ENCODE data around the gene GPNMB.

GPNMB gene

DNA sequence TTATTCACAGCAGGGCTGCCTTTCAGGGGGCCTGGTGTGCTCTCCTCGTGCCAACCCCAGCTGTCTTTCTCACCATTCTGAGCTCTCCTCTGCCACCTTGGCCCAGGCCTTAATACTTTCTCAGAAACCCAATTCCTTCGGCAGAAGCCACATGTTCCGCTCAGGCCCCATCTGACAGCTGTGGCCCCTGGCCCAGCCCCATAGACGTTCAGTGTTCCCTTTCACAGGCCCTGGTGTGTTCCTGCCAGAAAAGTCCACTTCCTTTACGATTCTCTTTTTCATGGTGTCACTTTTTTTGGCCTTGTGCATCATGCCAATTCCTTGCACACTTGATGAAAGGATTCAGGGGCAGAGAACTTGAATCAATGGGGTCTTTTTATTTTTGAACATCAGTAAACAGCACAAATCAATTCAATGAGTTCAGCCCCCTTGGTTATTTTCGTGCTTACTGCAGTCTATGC is 15.9 kb upstream of the GPNMB start:
- DNase-seq (ENCODE audit: low read depth), result no peak

DNA sequence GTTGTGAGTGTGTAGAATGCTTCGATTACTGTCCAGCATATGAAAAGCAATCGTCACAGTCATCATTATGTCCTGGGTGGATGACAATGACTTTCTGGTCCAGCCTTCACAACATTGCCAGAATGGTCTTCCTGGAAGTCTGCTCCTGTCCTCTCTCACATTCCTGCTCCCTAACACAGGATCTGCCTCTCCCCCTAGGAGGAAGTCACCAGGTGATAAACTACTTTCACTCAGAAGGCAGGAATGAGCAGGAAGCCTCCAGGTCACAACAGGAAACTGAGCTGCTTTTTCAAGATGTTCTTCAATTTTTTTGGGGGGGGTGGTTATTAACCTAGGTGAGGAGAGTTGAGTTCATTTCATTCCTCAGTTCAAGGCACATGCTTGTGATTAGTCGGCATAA is 13.6 kb upstream of the GPNMB start:
- DNase-seq (ENCODE audit: low read depth), result no peak

DNA sequence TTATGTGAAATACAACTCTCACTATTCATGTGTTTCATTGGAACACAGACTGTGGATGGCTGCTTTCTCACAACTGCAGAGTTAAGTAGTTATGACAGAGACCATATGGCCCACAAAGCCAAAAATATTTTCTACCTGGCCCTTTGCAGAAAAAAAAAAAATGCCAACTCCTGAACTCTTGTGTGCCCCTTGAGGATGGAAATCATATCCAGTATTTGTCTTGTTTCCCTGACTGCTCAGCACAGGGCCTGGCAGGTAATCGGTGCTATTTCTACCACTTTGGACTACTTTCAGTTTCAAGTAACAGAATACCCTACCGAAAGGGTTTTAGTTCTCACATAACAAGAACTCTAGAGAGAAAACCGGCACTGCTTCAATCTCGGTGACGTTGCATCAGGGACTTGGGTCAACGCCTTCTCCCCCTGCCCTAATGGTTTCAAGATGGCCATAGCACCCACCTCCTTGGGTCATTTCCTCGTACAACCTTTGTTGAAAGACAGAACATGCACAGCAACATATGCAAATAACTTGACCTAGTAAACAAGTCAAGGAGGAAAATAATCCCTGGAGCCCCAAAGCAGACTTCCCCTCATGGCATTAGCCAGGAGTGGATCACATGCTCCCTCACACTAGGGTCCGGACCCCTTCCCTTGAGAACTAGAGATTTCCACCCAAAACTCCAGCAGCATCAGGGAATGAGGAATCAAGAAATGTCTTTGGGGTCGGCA is 11.8 kb upstream of the GPNMB start:
- DNase-seq (ENCODE audit: low read depth), result no peak

DNA sequence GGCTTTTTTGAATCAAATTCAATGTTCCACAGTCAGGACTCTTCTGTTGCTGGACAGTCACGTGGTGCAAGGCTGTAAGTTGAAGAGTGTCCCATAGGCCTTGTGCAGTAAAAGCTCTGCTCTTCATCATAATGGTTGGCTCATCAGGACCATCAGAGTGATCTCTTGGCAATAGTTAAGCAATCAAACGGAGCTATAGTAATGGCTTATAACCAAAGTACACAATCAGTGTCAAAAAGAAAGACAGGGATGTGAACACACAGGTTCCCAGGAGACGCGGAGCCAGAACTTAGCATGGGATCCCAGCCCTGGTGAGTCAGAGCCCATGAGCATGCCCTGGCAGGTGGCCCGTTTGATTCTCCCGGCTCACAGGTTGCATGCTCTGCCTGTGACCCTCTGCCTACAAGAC is 10.8 kb upstream of the GPNMB start:
- no peak for DNase-seq (ENCODE audit: low read depth)

DNA sequence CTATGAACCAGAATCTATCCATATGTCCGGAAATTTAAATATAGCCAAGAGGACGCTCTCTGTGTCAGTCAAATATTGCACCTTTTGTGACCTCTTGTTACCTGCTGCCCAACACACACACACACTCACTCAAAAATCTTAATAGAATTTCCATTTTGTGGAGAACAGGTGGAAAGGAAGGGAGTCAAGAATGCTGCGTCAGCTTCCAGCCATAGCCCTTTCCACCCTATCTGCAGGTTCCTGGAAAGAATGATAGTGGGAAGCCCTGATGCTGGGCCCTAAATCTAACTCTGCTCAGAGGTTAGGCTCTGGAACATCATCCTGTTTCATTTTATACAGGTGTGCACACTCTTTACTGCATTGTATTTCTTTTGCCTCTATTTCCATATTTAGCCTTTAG is 9.6 kb upstream of the GPNMB start:
- no peak for DNase-seq (ENCODE audit: low read depth)

DNA sequence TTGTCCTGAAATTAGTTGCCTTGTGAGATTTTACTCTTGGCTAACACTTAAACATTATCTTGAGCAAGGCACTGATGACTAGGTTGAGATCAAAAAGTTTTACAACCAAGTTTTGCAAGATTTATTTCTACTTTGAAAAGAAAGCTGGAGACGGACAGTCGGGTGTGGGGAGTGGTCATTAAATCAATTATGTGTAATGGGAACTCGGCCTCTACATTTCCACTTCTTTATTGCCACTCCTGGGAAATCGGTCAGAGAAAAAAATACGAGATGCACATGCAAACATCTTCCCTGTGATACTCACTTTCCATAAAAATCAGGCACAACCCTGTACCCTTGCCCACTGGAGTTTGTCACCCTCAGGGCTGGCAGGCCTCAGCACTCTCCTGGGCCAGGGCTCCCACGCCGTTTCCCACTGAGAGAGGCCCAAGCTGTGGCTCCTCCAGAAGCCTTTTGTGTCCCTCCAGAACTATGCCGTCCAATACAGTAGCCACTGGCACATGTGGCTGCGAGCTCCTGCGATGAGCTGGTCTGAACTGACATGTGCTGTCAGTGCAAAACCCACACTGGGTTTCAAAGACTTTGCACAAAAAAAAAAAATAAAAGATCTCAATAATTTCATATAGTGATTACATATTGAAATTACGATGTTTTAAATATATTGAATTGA is 7.5 kb upstream of the GPNMB start:
- no peak for DNase-seq (ENCODE audit: low read depth)

DNA sequence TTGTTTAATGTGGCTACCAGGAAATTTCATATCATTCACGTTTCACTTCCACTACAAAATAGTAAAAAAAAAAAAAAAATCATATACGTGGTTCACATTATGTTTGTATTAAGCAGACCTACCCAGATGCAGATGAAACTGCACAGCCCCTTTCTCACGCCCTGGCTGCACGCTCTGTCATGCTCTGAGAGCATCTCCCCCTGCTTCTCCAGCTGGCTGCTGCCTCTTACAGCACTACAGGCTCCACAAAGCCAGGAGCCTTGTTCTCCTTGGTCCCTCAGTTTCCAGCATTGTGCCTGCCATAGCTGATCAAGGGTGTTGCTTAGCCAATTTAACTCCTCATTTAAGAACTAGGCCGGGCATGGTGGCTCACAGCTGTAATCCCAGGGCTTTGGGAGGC is 6.9 kb upstream of the GPNMB start:
- no peak for DNase-seq (ENCODE audit: low read depth)

DNA sequence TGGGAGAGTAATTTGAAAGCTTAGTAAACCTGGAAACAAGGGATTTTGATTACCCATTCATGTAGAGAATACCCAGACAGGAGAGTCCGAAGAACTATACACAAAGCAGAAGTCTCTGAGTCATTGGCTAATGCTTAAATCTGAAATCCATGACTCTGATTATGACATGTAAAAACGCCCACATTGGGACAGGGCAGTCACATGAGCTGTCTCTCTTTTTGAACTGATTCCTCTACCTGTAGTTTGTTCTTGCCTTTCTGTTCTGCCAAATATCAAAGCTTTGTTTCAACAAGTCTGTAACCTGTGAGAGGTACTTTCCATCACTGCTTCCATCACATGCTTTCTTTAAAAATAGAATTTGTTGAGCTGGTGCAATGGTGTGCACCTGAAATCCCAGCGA is 4.3 kb upstream of the GPNMB start:
- no peak for DNase-seq (ENCODE audit: low read depth)

DNA sequence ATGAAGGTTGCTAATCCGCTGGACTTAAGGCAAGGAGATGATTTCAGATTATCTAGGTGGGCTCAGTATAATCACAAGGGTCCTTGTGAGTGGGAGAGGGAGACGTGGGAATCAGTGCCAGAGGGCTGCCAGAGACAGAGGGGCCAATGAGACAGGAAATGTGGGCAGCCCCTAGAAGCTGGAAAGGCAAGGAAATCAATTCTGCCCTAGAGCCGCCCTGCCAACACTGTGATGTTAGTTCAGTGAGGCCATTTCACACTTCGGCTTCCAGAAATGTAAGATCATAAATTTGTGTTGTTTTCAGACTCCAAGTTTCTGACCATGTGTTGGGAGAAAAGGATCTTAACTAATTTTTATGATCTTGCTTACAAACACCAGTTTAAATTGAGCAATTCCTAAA is 3.6 kb upstream of the GPNMB start:
- no peak for DNase-seq (ENCODE audit: low read depth)

DNA sequence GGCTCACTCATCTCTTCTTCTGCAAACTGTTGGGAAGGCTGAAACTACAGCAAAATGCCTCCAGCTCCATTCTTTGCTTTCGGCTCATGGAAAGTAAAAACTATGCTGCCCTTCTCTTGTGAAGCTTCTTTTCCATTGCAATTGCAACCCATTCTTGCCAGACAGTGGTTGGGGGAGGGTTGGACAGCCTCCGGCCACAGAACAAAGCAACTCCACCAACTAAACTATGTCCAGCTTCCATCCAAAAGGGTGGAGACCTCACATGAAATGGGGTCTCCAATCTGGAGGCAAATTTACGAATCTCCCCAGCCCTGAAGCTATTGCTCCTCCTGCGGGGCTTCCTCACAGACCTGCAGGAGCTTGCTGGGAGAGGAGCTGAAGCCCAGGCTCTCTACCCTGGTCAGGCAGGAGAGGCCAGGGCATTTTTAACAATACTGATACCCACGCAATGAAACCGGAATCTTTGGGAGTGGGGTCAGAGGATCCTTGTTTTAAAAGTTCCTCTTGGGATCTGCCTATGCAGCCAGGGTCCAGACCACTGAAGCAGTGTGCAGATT is 549 bp downstream of the GPNMB start:
- DNase-seq (ENCODE audit: low read depth), result no peak

DNA sequence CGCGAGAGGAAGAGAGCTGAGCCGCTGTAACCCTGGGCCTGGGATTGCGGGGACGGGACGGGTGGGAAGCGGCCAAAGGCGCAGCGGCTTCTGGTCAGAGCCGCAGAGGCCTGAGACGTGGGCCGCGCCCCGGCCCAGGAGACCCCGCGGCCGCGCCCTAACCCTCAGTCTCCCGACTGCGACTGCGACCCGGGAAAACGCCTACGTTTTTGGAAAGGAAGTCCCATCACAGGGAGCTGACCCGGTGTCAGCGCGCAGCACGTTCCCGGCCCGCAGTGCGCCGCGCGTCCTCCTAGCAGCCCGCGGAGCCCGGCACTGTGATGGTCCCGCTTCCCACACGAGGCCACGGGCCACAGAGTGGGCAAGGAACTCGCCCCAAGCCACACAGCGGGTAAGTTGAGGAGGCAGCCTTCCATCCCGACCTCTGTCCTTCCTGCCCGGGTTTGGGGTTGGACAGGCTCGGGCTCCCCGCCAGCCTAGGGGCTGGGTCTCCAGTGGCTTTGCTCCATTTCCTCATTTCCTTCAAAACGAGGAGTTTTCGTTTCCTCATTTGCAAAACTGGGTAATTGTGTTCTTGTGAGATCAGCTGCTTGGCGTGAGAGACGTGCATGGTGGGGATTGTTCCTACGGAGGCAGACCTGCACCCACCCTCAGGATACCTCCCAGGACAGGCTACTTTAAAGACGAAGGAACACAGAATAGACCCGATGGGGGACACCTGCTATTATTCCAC is 1.2 kb downstream of the GPNMB start:
- DNase-seq (ENCODE audit: low read depth), result no peak

DNA sequence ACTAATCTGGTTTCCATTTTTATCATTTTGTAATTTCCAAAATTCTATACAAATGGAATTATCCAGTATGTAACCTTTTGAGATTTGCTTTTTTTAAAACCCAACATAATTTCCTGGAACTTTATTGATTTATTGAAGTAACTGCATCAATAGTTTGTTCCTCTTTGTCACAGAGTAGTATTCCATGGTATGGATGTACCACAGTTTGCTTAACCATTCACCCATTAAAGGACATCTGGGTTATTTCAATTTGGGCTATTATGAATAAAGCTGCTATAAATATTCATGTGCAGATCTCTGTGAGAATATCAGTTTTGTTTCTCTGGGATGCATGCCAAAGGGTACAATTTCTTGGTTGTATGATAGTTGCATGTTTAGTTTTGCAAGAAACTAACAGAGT is 2.9 kb downstream of the GPNMB start:
- DNase-seq (ENCODE audit: low read depth), result no peak

DNA sequence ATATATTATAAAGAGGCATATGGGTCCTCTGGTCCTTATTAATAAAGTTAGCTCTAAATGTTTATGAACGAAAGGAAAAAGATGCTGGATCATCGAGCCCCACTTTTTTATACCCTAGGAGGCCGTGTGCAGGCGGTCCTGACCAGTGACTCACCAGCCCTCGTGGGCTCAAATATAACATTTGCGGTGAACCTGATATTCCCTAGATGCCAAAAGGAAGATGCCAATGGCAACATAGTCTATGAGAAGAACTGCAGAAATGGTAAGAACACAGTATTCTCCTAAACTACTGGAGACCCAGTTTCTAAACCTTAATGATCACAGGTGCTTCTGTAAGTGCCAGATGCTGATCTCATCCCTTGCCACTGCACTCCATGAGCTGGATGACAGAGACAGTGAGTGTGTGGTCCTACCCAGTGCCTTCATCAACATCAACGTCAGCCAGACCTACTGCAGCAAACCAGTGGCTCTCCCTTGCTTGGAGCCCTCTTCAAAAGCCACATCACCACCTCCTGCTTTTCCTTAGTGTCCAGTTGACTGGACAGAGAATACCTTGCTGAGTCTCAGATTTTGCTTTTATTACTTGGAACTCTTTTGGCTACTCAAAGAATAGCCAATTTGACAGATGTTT is 7.6 kb downstream of the GPNMB start:
- DNase-seq (ENCODE audit: low read depth), result no peak

DNA sequence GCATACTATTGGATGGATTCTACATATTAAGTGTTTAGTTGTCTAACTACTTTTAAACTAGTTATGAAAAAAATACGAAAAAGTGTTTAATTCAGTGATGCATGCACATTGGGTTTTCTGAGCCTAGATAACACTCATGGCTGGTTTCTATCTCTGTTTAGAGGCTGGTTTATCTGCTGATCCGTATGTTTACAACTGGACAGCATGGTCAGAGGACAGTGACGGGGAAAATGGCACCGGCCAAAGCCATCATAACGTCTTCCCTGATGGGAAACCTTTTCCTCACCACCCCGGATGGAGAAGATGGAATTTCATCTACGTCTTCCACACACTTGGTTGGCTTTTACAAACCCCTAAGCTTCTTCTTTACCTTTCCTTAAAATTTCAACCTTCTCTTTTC is 10.2 kb downstream of the GPNMB start:
- DNase-seq (ENCODE audit: low read depth), result no peak

DNA sequence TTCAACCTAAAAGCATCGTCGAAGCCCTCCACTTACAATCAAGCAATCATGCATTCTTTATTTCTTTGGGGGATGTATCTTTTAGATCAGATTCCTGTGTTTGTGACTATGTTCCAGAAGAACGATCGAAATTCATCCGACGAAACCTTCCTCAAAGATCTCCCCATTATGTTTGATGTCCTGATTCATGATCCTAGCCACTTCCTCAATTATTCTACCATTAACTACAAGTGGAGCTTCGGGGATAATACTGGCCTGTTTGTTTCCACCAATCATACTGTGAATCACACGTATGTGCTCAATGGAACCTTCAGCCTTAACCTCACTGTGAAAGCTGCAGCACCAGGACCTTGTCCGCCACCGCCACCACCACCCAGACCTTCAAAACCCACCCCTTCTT is 13.8 kb downstream of the GPNMB start:
- DNase-seq (ENCODE audit: low read depth), result no peak

DNA sequence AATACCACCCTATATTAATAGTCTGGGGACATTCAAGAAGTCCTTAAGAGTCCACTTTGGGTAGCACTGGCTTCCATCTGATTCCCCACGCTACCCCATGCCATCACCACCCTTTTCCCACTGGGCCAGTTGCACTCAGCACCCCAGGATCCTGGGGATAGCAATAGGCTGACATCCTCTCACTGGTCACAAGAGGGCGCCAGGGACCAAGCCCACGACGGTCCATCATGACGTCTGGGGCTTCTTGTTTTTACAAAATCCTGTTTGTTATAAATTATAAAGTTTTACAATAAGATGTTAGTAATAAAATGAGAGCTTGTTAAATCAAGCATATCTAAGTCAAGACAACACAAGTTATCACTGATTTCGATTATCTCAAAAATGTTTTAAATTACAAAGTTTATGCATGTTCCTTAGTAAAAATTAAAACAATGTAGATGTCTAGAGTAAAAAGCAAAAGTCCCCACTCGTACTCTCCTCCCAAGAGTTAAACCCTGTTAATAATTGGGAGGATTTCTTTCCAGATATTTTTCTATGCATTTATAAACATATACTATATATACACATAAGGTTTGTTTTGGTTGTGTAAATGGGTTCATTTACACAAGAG is 15.4 kb downstream of the GPNMB start:
- DNase-seq (ENCODE audit: low read depth), result peak; percentile 13

DNA sequence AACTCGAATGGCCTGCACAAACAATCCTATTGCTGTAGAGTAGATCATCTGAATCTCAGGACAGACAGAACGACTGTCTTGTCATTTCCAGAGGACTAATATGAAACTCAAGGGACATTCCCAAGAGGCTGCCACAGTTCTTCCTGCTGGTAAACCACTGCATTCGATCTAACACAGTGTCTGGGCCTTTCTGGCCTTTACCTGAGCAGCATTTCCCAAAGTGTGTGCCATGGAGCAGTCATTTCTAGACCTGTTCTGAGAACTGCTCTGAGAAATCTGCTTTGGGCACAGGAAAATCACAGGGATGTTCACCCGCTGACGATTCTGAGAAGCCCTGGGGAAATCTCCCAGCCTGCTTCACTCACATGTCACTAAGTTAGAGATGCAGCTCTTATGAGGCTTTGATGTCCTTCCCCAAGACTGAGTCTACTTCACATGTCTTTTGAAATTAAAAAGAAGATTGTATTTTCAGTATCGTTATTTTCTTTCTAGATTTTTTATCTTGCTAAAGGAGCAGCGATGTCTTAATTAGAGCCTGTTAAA is 18.4 kb downstream of the GPNMB start:
- no peak for DNase-seq (ENCODE audit: low read depth)

DNA sequence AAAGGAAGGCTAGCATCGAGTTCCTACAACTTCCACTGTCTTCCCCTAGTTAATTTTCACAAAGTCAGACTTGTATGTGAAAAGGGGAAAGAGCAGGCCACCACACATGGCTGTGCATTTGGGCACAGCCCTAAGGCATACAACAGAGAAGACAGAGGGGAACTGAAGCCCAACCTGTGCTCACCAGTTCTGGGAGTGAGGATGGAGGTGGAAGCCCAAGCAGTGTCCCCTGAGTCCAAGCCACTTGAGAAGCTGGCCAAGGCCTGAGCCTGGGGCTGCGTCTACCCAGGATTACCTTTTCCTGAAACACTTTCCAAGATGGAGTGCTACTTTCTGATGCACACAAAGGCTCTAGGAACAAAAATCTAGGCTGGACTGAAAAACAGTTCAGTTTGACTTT is 20.3 kb downstream of the GPNMB start:
- DNase-seq (ENCODE audit: low read depth), result no peak

DNA sequence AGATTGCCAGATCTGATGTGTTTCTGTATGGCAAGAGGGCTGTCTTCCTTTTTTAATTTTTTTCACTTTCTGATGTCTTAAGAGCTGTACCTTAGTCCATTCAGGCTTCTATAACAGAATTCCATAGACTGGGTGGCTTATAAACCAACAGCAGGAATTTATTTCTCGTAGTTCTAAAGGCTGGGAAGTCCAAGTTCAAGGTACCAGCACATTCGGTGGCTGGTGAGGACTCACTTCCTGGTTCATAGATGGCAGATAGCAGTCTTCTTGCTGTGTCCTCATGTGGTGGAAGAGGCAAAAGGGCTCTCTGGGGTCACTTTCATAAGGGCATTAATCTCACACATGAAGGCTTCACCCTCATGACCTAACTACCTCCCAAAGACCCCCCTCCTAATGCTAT is 20.8 kb downstream of the GPNMB start:
- no peak for DNase-seq (ENCODE audit: low read depth)

DNA sequence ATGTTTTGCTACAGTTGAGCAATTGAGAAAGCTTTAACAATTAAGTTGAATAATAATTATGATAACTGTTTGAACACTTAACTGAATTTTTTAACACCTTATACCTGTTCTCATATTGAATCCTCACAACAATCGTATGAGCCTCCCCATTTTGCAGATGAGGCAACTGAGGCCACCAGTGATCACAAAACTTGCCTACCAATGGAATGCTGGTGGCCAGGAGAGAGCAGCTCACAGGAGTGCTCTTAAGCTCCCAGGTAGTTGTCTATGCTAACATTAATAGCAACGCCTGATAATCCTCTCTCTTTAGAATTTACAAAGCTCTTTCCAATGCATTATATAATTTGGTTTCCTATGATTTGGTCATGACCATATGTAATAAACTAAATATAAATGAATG is 21.6 kb downstream of the GPNMB start:
- no peak for DNase-seq (ENCODE audit: low read depth)

DNA sequence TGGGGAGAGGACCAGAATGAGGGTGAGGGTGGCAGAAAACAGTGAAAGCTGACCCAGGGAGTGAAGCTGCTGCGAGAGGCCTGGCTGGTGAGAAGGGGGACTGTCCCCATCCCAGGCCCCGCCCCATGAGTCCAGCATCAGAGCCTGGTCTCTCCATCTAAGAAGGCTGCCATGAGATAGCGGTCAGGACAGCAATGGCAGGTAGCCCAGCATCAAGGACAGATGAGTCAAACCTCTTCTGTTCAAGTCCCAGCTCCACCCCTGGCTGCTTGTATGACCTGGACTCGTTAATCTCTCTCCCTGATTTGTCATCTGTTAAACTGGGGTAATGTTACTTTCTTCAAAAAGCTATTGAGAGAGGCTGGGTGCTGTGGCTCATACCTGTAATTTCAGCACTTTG is 22.2 kb downstream of the GPNMB start:
- DNase-seq (ENCODE audit: low read depth), result no peak

DNA sequence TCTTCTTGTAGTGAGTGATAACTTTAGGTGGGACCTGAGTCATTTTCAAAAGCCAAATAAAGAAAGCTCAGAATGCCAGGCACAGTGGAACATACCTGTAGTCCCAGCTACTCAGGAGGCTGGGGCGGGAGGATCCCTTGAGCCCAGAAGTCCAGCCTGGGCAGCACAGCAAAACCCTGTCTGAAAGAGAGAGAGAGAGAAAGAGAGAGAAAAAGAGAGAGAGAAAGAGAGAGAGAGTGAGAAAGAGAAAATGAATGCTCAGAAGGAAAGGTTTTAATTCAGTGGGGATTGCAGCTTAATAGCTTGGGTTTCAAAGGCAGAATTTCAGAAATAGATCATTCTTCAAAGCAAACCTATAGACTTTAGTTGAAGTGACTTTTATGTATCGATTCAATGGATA is 25.7 kb downstream of the GPNMB start:
- DNase-seq (ENCODE audit: low read depth), result no peak
